Measurements from ENCODE around the gene TRIP10. TPM values are rescaled to one million over a fixed set of nuclear protein-coding genes. Genes with fewer than 3 reads are reported as not detected.
A peak's percentile ranks its signal among the peaks of the same experiment; 100 is the strongest.

The TRIP10 gene
- total and polyA plus RNA-seq, 2 of the 8 experiments (the other 6 are each of a cell fraction or from before 2014, with no cell fraction given) = 27.8 to 69.5 TPM

DNA sequence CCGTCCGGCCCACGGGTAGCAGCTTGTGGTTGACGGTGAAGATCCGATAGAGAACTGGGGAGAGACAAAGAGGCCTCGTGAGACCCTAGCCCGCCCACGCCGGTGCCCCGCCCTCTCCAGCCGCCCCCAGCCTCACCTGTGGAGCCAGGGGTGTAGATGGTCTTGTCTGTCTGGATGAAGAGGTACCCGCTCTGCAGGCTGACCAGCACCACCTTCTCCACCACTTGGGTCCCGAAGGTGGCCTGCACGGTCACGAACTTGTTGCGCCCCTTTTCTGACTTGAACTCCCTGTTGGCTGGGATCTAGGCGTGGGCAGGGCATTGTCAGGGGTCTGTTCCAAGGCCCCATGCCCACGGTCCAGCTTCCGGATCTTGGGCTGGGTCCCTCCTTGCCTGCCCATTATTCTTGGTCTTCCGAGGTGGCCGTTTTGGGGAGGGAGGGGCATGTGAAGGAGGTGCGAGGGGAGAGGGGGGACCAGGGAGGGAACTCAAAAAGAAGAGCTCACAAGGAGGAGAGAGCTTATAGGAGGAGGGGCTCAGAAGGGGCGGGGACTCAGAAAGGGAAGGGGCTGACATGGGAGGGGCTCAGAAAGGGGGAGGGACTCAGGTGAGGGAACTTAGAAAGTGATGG is 21.3 kb upstream of the TRIP10 start:
- Histone ChIP-seq H2BK20ac (ENCODE audit: low read length) (no peak overlapping the region), H4K91ac (replicated peaks; ENCODE audit: insufficient read length, low read length) (no peak overlapping the region), H4K8ac (ENCODE audit: extremely low read depth, insufficient read depth, low read length) (no peak overlapping the region; the same call in 1 of the 2 replicates), H2AFZ (ENCODE audit: low read length) (no peak overlapping the region; the same call in 1 of the 2 replicates), H3K14ac (ENCODE audit: insufficient read length) (no peak overlapping the region), H3K4me1 (replicated peaks in 1 of 4; ENCODE audit: control insufficient read depth in 3 of 4, insufficient read depth in 4 of 4, low read length in 3 of 4) (peaks cover 0 to 11% (median 6%) of the 10 kb centered on the region in 4 experiments; a peak in 4 of 7 replicates), H3K56ac (replicated peaks; ENCODE audit: insufficient read length, low read depth, low read length) (no peak overlapping the region), H3K4ac (replicated peaks; ENCODE audit: insufficient read length, low read depth, low read length) (no peak overlapping the region), H2BK5ac (ENCODE audit: low read depth, low read length) (peak overlapping the region; percentile 73), H2BK15ac (ENCODE audit: low read length) (peak overlapping the region; percentile 95; the same call in 1 of the 2 replicates), H2BK120ac (replicated peaks; ENCODE audit: low read depth, low read length) (no peak overlapping the region), H3K4me3 (ENCODE audit: extremely low read depth in 1 of 4, insufficient read depth in 2 of 4, low read depth in 3 of 4, low read length in 4 of 4) (peak overlapping the region in 2 of 4 experiments; percentile 11 to 32; a peak in 2 of 8 replicates), H4K20me1 (replicated peaks in 1 of 2; ENCODE audit: control insufficient read depth in 1 of 2, insufficient read depth in 2 of 2, low read length in 2 of 2) (peaks cover 0 to 6% of the 10 kb centered on the region in 2 experiments), H3K79me2 (ENCODE audit: control insufficient read depth in 1 of 2, insufficient read depth in 2 of 2, low read length in 2 of 2) (no peaks in the 10 kb centered on the region; a peak in 1 of 4 replicates), H3K23ac (ENCODE audit: insufficient read length) (no peak overlapping the region), H3K23me2 (ENCODE audit: low read depth, low read length) (peaks cover 10% of the 10 kb centered on the region), H4K5ac (ENCODE audit: insufficient read length, low read depth, low read length) (no peak overlapping the region), H3K27ac (ENCODE audit: low read depth, low read length) (no peak overlapping the region), H2BK12ac (ENCODE audit: low read depth, low read length) (peak overlapping the region; percentile 68; the same call in 1 of the 2 replicates), H3K27me3 (replicated peaks in 1 of 4; ENCODE audit: control insufficient read depth in 3 of 4, extremely low read depth in 1 of 4, insufficient read depth in 3 of 4, low read length in 3 of 4) (no peaks in the 10 kb centered on the region; a peak in 1 of 7 replicates), H3K36me3 (ENCODE audit: control insufficient read depth in 2 of 4, insufficient read depth in 4 of 4, low read length in 3 of 4) (no peaks in the 10 kb centered on the region; a peak in 1 of 8 replicates), H2AK5ac (ENCODE audit: low read depth, low read length) (peak overlapping the region; percentile 100; the same call in 1 of the 2 replicates), H3K18ac (ENCODE audit: extremely low read depth, low read length) (0 out of 2 replicates have a peak overlapping the region, but pooled peaks have one; percentile 10), H3K9me3 (ENCODE audit: insufficient read depth in 2 of 2, low read depth in 1 of 2, low read length in 1 of 2) (no peaks in the 10 kb centered on the region), H3K9ac (replicated peaks in 1 of 4; ENCODE audit: extremely low read depth in 1 of 4, low read depth in 3 of 4, low read length in 3 of 4) (no peak overlapping the region), H3K4me2 (ENCODE audit: insufficient read depth in 1 of 2, low read depth in 2 of 2, low read length in 2 of 2) (peak overlapping the region; percentile 22 to 83; a peak in 2 of 4 replicates), H3K79me1 (ENCODE audit: low read depth, low read length) (no peaks in the 10 kb centered on the region)
- 76% methylated on average over 14 of the region's 23 CpGs; no CpG with 5 or more reads in 1 of the 2 experiments for WGBS, 2 experiments (ENCODE audit: extremely low coverage in 1 of 2, insufficient coverage in 1 of 2, insufficient read length in 1 of 2, insufficient replicate concordance in 2 of 2, low coverage in 1 of 2, low lambda C conversion rate in 2 of 2, missing lambda C conversion rate in 1 of 2)
- CTCF ChIA-PET (ENCODE audit: partially characterized antibody) = interaction anchor here (1.0 kb wide), 2 partner anchors 20 to 50 kb away, joined by 3 read pairs; partner anchors contain the start of gene GPR108
- POLR2A ChIA-PET (ENCODE audit: partially characterized antibody) = interaction anchor here (0.6 to 1.1 kb wide), 7 partner anchors 11 to 202 kb away, joined by 3 to 4 read pairs (median 3); no protein-coding TSS in a partner anchor
- DNase-seq (ENCODE audit: low read depth in 1 of 2, low spot score in 2 of 2) (no peak), FAIRE-seq (no peak)
- TF ChIP-seq SP4 (IDR thresholded peaks at IDR 0.05; ENCODE audit: low read length) = no peak
- TF ChIP-seq PHF8 (conservative IDR thresholded peaks at IDR 0.05; ENCODE audit: low read depth, low read length) = 0 out of 2 replicates have a peak, but pooled peaks have one; percentile 8
